T-cell (primary cell): ENCODE data around the gene MS4A4A. TPM values are rescaled to one million over a fixed set of nuclear protein-coding genes. Genes with fewer than 3 reads are reported as not detected.

ENCODE experiments used
- ATAC-seq, 4 experiments: fragments of 200-7000 bp in 3 of 4; fragments of 150-1000 bp in 1 of 4; cut with Tn5 transposase; replicated peaks in 1 of 4; 1 replicate in 3 of 4; 2 replicates in 1 of 4; pipeline ENCODE4 v1.10.0; 2021; ENCODE audit warnings: moderate library complexity in 3 of 4, mild to moderate bottlenecking in 2 of 4, moderate number of reproducible peaks in 1 of 4
- CTCF ChIA-PET, 2 donors: fragments of 300-600 bp; sonication (Branson Sonifier 250); formaldehyde crosslinking; loops; one replicate each; lab custom pipeline; 2022; ENCODE audit warnings: antibody characterized with exemption in 2 of 2; lab: Charles Lee
- POLR2A ChIA-PET, 2 donors: fragments of 300-600 bp; sonication (Branson Sonifier 250); formaldehyde crosslinking; loops; one replicate each; lab custom pipeline; 2022; ENCODE audit warnings: antibody characterized with exemption in 2 of 2; lab: Charles Lee
- DNase-seq, 35 experiments: peaks; one replicate each; pipeline versions ENCODE4 v3.0.0 to v3.0.0-alpha.2; 2013 to 2023
- H3K27ac ChIP-seq: one replicate; pipeline ENCODE4 v1.5.1; 2013; ENCODE audit warnings: low read length
- H3K27me3 ChIP-seq, 2 experiments: replicated peaks in 1 of 2; 1 replicate in 1 of 2; 2 replicates in 1 of 2; pipeline versions ENCODE4 v1.6.1 to v1.7.0; 2013; ENCODE audit warnings: low read length in 1 of 2, mixed read lengths in 1 of 2; ENCODE audit not compliant: control insufficient read depth in 2 of 2, insufficient read depth in 2 of 2; ENCODE audit errors: extremely low read depth in 1 of 2
- H3K36me3 ChIP-seq, 2 donors: 1 replicate in 1 of 2; 2 replicates in 1 of 2; pipeline versions ENCODE4 v1.6.1 to v1.7.0; 2013; ENCODE audit warnings: low read length in 1 of 2; ENCODE audit not compliant: control insufficient read depth in 2 of 2, insufficient read depth in 1 of 2; ENCODE audit errors: extremely low read depth in 1 of 2
- H3K4me1 ChIP-seq, 2 experiments: 1 replicate in 1 of 2; 2 replicates in 1 of 2; pipeline versions ENCODE4 v1.6.1 to v1.7.0; 2013; ENCODE audit warnings: low read length in 2 of 2, mixed read lengths in 1 of 2; ENCODE audit not compliant: insufficient read depth in 2 of 2, control insufficient read depth in 1 of 2; ENCODE audit errors: extremely low read depth in 1 of 2
- H3K4me3 ChIP-seq, 2 donors: 1 replicate in 1 of 2; 2 replicates in 1 of 2; pipeline versions ENCODE4 v1.5.1 to v1.7.0; 2013; ENCODE audit warnings: mild to moderate bottlenecking in 2 of 2, low read length in 1 of 2, moderate library complexity in 1 of 2; ENCODE audit not compliant: control insufficient read depth in 1 of 2; ENCODE audit errors: extremely low read depth in 1 of 2
- H3K9me3 ChIP-seq: 2 replicates; pipeline ENCODE4 v1.7.0; 2013
- H3K27ac Mint-ChIP-seq, 2 donors: one replicate each; pipeline ENCODE4 v1.8.0; 2020 to 2021; ENCODE audit warnings: mild to moderate bottlenecking in 2 of 2, mixed read lengths in 2 of 2
- H3K27me3 Mint-ChIP-seq, 2 donors: one replicate each; pipeline ENCODE4 v1.8.0; 2021 to 2022; ENCODE audit warnings: mixed read lengths in 2 of 2
- H3K36me3 Mint-ChIP-seq: one replicate; pipeline ENCODE4 v1.8.0; 2021; ENCODE audit warnings: mixed read lengths
- H3K4me1 Mint-ChIP-seq, 3 donors: one replicate each; pipeline ENCODE4 v1.8.0; 2020 to 2022; ENCODE audit warnings: mixed read lengths in 3 of 3, mild to moderate bottlenecking in 1 of 3
- H3K4me3 Mint-ChIP-seq, 3 donors: one replicate each; pipeline ENCODE4 v1.8.0; 2020 to 2022; ENCODE audit warnings: mild to moderate bottlenecking in 3 of 3, mixed read lengths in 3 of 3, moderate library complexity in 3 of 3
- H3K9me3 Mint-ChIP-seq, 3 donors: one replicate each; pipeline ENCODE4 v1.8.0; 2020 to 2022; ENCODE audit warnings: mixed read lengths in 3 of 3
- WGBS: methylation state at CpG from one replicate; pipeline ENCODE4 v1.1.5; 2013; ENCODE audit warnings: missing lambda C conversion rate; ENCODE audit not compliant: insufficient coverage; 5-methylcytosine and 5-hydroxymethylcytosine counted together
- total RNA-seq, 35 experiments: library from RNA in 6 of 35; stranded (reverse) in 6 of 35; fragments of 120-200 nt in 1 of 35; gene quantifications; one replicate each; pipeline versions ENCODE4 v1.2.1 to v1.2.4 and lab custom pipeline; 2013 to 2026

The MS4A4A gene
- total RNA-seq, 5 donors from 2014 or later (not counting 1 experiment from before 2014, with no cell fraction given): 0.26 TPM; not detected in 4

GRCh38 chr11:60338053-60338452, 57.6 kb downstream of the MS4A4A start:
- ChIA-PET CTCF (no interaction called here), POLR2A (no interaction called here)
- H3K9me3 ChIP-seq: no peaks in the 10 kb centered on the region
- no peaks in the 10 kb centered on the region for H3K36me3 Mint-ChIP-seq
- no peak overlapping the region for H3K27ac ChIP-seq
- H3K27ac Mint-ChIP-seq: no peak overlapping the region
- no peaks in the 10 kb centered on the region for H3K36me3 ChIP-seq
- no peaks in the 10 kb centered on the region for H3K4me1 Mint-ChIP-seq
- no peak overlapping the region for H3K4me3 Mint-ChIP-seq
- H3K9me3 Mint-ChIP-seq: no peaks in the 10 kb centered on the region
- no peak overlapping the region for H3K4me3 ChIP-seq
- ATAC-seq: no peak
- DNase-seq: no peak
- peaks cover 0 to 2% of the 10 kb centered on the region in 2 experiments for H3K27me3 ChIP-seq
- 13% methylated on average over 1 of the region's 2 CpGs for WGBS
- peaks cover 16 to 22% of the 10 kb centered on the region in 2 donors for H3K27me3 Mint-ChIP-seq
- H3K4me1 ChIP-seq: no peaks in the 10 kb centered on the region

DNA sequence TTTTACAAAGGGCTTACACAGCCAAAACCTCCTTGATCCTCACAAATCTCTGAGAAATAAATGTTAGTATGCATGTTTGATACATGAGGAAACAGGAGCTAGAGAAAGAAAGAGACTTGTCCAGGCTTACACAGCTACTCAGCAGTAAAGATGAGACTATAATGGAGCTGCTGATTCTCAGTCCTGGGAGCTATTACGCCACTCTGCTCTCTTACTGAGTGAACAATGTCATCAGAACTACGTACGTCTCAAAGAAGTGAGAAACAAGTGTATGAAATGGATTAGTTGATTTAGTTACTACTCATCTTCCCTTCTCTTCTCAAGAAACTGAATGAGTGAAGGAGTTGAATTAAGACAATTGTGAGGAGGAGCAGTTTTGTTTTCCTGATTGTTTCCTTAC, 58.9 kb downstream of the MS4A4A start:
- Histone ChIP-seq H3K27ac (no peak overlapping the region), H3K4me3 (no peak overlapping the region), H3K9me3 (no peaks in the 10 kb centered on the region), H3K4me1 (no peaks in the 10 kb centered on the region), H3K36me3 (no peaks in the 10 kb centered on the region), H3K27me3 (peaks cover 0 to 2% of the 10 kb centered on the region in 2 experiments)
- Mint-ChIP-seq H3K9me3 (no peaks in the 10 kb centered on the region), H3K27me3 (peaks cover 16 to 18% of the 10 kb centered on the region in 2 donors), H3K27ac (no peak overlapping the region), H3K4me1 (no peaks in the 10 kb centered on the region), H3K4me3 (no peak overlapping the region), H3K36me3 (no peaks in the 10 kb centered on the region)
- ChIA-PET CTCF (no interaction called here), POLR2A (no interaction called here)
- no peak for ATAC-seq
- DNase-seq: no peak
- no CpG with 5 or more reads among the region's 3 CpGs for WGBS

DNA sequence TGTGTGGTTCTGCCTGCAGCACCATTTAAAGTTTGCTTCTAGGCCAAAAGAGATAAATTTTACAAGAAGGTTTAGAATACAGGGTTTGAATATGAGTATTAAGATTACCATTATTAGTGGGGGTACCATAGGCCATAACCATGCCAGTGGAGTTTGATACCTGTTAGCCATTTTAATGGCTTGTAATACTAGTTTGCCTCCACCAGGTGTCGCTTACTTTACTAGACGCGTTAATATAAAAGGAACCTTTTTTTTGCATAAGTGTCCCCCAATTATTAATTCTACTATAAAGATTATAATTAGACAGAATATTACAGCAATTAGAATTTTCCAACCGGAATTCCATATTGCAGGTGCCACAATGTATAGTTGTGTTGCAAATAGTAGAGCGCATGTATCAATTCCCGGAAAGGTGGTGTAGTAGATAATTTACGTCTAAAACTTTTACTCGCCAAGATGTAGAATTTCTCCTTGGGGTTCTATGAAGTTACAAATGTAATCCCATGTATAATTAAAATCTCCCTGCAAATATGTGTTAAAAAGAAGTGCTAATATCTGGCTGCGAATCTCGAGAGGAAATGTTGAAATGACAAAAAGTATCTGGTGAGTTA, 62.7 kb downstream of the MS4A4A start:
- DNase-seq (peak in 1 of 35 experiments; percentile 39), ATAC-seq (no peak)
- WGBS: no CpG with 5 or more reads among the region's 10 CpGs
- ChIA-PET POLR2A (interaction anchor here in 1 of 2 donors (0.8 kb wide), 1 partner anchor 162 kb away, joined by 3 read pairs; no protein-coding TSS in a partner anchor), CTCF (interaction anchor here in 1 of 2 donors (0.5 kb wide), 1 partner anchor 877 kb away, joined by 3 read pairs; no protein-coding TSS in a partner anchor)
- Mint-ChIP-seq H3K36me3 (no peaks in the 10 kb centered on the region), H3K4me1 (no peaks in the 10 kb centered on the region), H3K27ac (peak overlapping the region in 1 of 2 donors; percentile 41), H3K9me3 (no peaks in the 10 kb centered on the region), H3K27me3 (peaks cover 24 to 29% of the 10 kb centered on the region in 2 donors), H3K4me3 (no peak overlapping the region)
- no peaks in the 10 kb centered on the region for H3K4me1 ChIP-seq
- no peak overlapping the region for H3K27ac ChIP-seq
- H3K27me3 ChIP-seq: peaks cover 0 to 6% of the 10 kb centered on the region in 2 experiments
- no peak overlapping the region for H3K4me3 ChIP-seq
- no peaks in the 10 kb centered on the region for H3K9me3 ChIP-seq
- no peaks in the 10 kb centered on the region for H3K36me3 ChIP-seq

DNA sequence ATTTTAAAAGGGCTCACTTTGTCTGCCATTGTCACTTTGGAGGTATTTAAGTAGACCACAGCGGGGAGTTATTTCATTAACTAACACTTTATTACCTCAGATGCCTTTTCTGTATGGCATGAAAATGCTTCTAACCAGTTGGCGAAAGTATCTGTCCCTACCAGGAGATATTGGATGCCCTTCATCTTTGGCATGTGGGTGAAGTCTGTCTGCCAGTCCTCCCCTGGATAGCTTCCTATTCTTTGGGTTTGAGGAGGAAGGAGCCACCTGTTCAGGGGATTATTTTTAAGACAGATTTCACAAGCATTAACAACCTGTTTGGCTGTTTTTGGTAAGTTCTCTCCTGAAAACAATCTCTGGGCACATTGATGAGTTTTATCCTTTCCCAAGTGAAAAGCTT, 63.7 kb downstream of the MS4A4A start:
- Mint-ChIP-seq H3K4me3 (no peak overlapping the region), H3K9me3 (no peaks in the 10 kb centered on the region), H3K4me1 (no peaks in the 10 kb centered on the region), H3K27me3 (peaks cover 27 to 34% of the 10 kb centered on the region in 2 donors), H3K27ac (no peak overlapping the region), H3K36me3 (no peaks in the 10 kb centered on the region)
- peaks cover 0 to 6% of the 10 kb centered on the region in 2 experiments for H3K27me3 ChIP-seq
- ChIA-PET CTCF (interaction anchor here in 1 of 2 donors (0.7 kb wide), 1 partner anchor 75 kb away, joined by 3 read pairs; no protein-coding TSS in a partner anchor), POLR2A (no interaction called here)
- H3K36me3 ChIP-seq: no peaks in the 10 kb centered on the region
- no peak overlapping the region for H3K27ac ChIP-seq
- DNase-seq (no peak), ATAC-seq (no peak)
- H3K4me1 ChIP-seq: no peaks in the 10 kb centered on the region
- WGBS: no CpG with 5 or more reads among the region's 2 CpGs
- H3K9me3 ChIP-seq: no peaks in the 10 kb centered on the region
- no peak overlapping the region for H3K4me3 ChIP-seq

DNA sequence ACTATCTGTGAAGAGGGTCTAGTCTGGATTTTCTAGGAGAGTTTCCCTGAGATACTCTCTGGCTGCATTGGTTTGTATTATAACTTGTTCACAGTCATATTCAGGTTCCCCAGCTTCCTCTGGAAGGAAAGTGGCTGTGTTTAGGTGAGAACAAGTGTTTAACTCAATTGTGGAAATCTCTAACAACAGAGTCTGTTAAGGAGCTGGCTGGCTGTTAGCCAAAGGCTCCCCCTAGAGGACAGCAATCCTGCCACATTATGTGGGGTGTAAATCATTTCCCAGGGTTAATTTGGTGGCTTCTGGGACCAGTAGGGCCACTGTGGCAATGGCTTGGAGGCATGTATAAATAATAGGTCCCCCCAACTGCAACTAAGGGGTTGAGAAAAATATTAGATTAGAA, 65.0 kb downstream of the MS4A4A start:
- Mint-ChIP-seq H3K27ac (no peak overlapping the region), H3K27me3 (peaks cover 29 to 31% of the 10 kb centered on the region in 2 donors), H3K4me3 (no peak overlapping the region), H3K36me3 (no peaks in the 10 kb centered on the region), H3K4me1 (no peaks in the 10 kb centered on the region), H3K9me3 (no peaks in the 10 kb centered on the region)
- CTCF ChIA-PET: interaction anchor here in 1 of 2 donors (0.5 kb wide), 1 partner anchor 300 kb away, joined by 8 read pairs; no protein-coding TSS in a partner anchor
- H3K27me3 ChIP-seq: peaks cover 0 to 6% of the 10 kb centered on the region in 2 experiments
- POLR2A ChIA-PET: no interaction called here
- H3K4me1 ChIP-seq: no peaks in the 10 kb centered on the region
- no peak overlapping the region for H3K4me3 ChIP-seq
- peak in 1 of 35 experiments; percentile 8 for DNase-seq
- H3K9me3 ChIP-seq: no peaks in the 10 kb centered on the region
- H3K27ac ChIP-seq: no peak overlapping the region
- ATAC-seq: no peak
- H3K36me3 ChIP-seq: no peaks in the 10 kb centered on the region

- Mint-ChIP-seq H3K27me3 (peaks cover 24 to 29% of the 10 kb centered on the region in 2 donors), H3K27ac (no peak overlapping the region), H3K36me3 (no peaks in the 10 kb centered on the region), H3K9me3 (no peaks in the 10 kb centered on the region), H3K4me1 (no peaks in the 10 kb centered on the region), H3K4me3 (no peak overlapping the region)
- no peak overlapping the region for H3K4me3 ChIP-seq
- H3K4me1 ChIP-seq: no peaks in the 10 kb centered on the region
- ATAC-seq (no peak), DNase-seq (no peak)
- WGBS: 100% methylated on average over 1 of the region's 2 CpGs
- ChIA-PET CTCF (no interaction called here), POLR2A (no interaction called here)
- peaks cover 0 to 6% of the 10 kb centered on the region in 2 experiments for H3K27me3 ChIP-seq
- no peak overlapping the region for H3K27ac ChIP-seq
- H3K9me3 ChIP-seq: no peaks in the 10 kb centered on the region
- H3K36me3 ChIP-seq: no peaks in the 10 kb centered on the region
Measured at GRCh38 chr11:60347084-60347797, 66.8 kb downstream of the MS4A4A start.
